DMS 273 (cell line): ENCODE measurements around the gene ABLIM3.

Experiments
- DNase-seq: peaks from one replicate; lab custom pipeline; 2025; ENCODE audit not compliant: unreplicated experiment; lab: John Stamatoyannopoulos, UW

Gene ABLIM3

DNA sequence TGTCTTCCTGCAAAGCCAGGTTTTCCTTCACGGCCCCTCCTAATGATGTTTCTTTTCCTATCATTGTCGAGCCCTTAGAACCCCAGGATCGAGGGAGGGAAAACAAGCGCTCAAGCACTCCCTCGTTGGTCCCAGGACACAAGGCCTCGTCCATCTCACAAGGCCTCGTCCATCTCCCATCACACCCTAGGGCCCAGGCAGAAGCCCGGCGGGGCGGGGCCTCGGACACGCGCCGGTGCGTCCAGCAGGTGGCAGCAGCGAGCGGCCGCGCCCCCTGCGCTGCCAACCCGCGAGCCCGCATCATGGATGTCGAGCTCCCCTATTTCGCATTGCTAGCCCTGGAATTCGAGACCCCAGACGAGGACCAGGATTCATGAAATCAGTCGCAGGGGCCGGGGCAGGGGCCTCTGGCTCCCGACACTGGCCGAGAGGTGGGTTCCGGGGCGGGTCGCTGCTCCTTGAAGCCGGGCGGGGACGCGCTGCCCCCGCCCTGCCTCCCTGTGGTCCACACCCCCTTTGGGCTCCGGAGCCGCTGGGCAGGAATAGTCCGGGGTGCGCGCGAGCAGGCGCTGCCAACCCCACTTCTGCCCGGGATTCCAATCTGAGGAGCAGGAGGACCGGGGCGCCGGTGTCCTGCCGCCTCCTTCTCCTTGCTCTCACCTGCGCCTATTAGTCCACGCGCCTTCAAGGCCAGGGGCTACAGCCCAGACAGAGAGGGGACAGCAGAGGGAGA lies at the start of gene ABLIM3:
ABLIM3 (plus strand) TSS at position 270 of the 733 bp plus-strand sequence. CDS start 603 bp downstream, outside the sequence.
- DNase-seq: peak; percentile 84

DNA sequence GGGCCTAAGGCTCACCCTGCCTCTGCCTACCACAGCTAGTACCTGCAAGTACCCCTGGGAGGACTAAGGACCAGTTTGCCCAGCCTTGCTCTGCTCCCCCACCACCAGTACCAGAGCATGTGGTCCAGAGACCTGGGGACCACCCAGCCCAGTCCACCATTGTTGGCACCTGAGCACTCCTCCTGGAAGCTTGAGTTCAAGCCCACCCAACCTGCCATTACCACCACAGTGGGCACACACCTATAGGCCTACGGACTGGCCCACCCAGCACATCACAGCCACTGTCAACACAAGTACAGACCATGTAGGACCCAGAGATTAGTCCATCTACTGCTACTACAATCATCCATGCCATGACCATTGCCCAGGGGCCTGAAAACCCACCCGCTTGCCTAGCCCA lies 47.7 kb upstream of the ABLIM3 start:
- DNase-seq: no peak

DNA sequence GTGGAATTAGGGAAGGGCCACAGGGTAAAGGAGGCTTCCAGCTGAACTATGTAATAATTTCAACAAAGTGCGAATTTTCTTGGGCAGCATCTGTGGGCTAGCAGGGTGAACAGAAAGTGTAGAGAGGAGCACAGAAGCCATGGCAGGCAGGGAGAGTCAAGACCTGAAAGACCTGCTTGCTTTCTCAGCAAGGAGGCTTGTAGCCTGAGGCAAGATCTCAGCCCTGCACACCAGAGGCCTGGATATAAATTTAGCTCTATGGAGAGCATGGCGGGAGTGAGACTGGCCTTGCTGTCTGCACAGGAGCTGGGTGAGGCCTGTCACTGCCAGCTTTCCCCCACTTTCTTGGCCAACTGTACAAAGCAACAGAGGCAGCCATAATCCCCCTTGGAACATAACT lies 46.3 kb upstream of the ABLIM3 start:
- DNase-seq: no peak

DNA sequence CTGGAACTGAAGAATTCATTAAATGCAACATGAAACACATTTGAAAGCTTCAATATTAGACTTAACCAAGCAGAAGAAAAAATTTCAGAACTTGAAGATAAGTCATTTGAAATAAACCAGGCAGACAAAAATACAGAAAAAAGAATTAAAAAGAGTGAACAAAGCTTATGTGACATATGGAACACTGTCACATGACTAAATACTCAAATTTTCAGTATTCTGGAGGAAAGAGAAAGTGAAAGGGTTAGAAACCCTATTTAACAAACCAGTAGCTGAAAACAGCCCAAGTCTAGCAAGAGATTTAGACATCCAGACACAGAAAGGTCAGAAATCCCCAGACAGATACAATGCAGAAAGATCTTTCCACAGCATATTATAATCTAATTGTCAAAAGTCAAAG lies 41.4 kb upstream of the ABLIM3 start:
- no peak for DNase-seq

DNA sequence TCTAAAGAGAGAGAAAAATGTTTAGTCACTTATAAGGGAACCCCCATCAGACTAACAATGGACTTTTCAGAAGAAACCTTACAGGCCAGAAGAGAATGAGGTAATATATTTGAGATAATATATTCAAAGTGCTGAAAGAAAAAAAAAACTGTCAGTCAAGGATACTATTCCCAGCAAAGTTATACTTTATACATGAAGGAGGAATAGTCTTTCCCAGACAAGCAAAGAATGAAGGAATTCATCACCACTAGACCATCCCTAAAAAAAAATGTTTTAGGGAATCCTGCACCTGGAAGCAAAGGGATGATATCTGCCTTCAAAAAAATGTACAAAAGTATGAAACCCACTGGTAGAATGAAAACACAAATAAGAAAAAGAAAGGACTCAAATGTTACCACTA lies 41.0 kb upstream of the ABLIM3 start:
- no peak for DNase-seq

DNA sequence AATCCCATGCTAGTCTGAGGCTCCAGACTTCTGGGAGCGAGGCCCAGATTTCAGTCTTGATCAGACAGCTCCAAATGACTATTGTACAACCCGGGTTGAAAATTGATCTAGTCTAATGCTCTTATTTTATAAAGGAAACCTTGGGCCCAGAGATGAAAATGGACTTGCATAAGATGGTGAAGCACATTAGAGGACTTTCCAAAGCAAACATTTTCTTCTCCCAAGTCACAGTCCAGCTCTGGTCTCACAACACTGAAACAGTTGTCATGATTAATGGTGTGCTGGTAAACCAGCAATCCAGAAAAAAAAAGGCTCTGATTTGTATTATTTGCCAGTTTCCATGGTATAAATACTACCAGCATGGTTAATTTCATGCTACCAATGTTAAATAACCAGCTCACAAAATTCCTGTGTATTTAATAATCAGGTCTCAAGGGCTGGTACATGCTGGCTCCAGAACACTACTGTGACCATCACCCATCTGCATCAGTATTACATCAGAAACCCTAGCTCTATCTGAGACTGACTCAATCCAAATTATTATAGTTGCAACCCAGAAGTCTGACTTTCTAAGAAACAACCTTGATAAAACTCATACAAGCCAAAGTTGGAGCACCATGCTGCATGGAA lies 32.5 kb upstream of the ABLIM3 start:
- DNase-seq: no peak

DNA sequence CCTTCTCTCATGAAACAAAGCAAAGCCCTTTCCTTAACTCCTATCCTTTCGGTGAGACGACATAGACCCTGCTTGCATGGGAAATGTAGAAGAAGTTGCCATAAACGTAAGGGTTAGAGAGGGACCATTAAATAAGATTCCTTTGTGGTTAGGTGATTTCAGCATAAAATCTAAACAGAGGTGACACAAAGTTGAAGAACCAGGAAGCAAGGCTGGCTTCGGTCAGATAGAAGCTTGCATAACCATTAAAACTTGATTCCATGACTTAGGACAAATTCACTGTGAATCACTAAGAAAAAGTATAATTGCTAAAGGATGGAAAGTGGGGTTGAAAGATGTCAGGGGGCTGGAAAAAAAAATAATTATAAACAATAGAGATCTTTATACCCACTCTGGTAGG lies 30.9 kb upstream of the ABLIM3 start:
- no peak for DNase-seq

DNA sequence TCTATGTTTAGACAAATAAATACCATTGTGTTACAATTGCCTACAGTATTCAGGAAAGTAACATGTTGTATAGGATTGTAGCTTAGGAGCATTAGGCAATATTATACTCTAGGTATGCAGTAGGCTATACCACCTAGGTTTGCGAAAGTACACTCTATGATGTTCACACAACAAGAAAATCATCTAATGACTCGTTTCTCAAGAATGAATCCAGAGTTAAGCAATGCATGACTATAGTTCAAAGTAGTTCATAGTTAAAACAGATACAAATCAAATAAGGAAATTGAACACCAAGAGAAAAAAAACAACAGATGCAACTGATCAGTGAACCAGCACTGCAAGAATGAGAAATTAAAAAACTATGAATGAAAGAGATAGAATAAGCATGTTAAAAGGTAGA lies 27.6 kb upstream of the ABLIM3 start:
- no peak for DNase-seq

DNA sequence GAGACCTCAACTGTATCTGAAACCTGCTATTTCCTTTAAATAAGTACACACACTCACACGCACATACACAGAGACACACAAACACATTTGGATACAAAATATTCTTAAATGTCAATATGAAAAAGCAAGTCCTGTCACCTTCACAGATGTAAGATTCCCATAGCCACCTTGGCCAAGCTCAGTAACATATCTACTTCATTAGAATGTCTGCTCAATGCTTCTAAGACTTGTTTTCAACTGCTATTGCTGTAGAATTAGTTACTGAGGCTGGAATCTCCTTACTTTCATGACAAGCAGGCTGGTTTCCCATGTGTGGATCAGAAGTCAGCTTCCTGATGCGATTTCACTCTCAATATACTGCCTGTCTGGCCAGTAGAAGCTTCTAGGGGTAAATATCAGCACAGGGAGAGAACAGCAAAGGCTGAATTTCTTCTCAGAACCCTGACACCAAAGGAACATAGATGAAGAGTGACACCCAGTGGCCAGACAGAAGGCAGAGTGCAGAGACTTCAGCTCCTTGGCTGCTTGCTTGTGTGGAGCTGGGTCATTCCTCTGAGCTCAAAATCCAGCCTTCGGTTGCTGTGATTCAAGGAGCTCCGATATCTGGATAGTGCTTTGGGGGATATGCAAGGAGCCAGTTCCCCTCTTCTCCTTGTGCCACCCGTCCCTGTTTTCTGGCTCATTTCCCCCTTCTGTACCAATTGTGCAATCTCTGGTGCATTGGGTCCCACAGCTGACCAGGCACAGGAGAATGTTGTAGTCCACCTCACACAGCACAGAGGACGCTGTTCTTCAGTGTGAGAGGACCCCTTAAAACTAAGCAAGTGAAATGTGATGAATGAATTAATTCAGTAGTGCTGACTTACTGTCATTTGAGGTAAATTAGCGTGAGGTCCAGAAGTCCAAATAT lies 26.6 kb upstream of the ABLIM3 start:
- DNase-seq: peak; percentile 80

DNA sequence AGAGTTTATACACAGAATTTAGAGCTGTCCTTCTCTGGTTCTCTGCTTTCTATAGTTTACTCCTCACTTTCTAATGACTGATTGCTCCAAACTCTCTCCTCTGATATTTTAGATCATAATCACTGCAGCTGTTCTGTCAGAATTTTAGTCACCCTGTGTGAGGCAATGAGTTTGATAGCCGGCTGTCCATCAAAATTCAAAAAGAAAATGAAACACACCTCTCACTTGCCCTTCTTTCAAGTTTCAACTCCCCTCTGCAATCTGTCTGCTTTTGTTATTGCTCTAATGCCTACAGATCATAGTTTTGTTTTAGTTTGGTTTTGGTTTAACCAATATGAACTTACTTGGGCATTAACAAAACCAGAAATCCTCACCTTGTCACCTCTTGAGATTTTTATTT lies 23.3 kb upstream of the ABLIM3 start:
- DNase-seq: no peak

DNA sequence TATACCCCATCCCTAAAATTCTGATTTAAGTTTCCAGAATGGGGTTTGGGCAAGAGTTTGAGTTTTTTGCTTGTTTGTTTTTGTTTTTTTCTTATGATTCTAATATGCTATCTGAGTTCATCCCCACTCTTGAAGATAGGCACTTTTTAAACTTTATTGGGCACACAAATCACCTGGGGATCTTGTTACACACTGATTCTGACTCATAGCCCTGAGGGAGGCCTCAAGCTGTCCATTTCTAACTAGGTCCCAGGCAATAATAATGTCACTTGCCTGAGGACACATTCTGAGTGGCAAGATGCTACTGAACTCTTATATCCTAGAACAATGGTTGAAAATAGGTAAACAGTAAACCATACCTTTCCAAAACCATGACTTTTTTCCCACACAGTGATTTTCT lies 22.8 kb upstream of the ABLIM3 start:
- DNase-seq: peak; percentile 15

DNA sequence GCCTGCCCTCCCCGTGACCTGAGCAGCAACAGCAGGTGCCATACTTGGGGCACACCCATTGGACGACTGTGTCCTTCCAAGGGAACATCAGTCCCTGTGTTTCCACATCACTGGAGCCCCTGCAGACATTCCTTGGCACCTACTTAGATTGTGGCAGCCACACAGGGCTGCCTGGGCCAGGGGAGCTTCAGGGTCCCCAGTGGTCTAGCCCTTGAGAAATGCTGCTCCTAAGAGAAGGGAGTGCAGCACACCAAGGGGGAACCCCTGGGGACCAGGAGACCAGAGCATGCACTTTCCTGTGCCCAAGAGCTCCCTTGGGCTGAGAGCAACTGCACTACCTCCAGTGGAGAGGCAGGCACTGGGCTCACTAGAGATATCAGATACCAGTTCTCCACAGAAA lies 20.1 kb upstream of the ABLIM3 start:
- no peak for DNase-seq

DNA sequence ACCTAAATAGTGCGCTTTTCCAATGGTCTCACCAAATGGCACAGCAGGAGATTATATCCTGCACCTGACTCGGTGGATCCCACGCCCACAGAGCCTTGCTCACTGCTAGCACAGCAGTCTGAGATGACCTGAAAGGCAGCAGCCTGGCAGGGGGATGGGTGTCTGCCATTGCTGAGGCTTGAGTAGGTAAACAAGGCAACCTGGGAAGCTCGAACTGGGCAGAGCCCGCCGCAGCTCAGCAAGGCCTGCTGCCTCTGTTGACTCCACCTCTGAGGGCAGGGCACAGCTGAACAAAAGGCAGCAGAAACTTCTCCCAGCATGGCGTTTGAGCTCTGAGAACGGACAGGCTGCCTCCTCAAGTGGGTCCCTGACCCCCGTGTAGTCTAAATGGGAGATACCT lies 18.1 kb upstream of the ABLIM3 start:
- no peak for DNase-seq

DNA sequence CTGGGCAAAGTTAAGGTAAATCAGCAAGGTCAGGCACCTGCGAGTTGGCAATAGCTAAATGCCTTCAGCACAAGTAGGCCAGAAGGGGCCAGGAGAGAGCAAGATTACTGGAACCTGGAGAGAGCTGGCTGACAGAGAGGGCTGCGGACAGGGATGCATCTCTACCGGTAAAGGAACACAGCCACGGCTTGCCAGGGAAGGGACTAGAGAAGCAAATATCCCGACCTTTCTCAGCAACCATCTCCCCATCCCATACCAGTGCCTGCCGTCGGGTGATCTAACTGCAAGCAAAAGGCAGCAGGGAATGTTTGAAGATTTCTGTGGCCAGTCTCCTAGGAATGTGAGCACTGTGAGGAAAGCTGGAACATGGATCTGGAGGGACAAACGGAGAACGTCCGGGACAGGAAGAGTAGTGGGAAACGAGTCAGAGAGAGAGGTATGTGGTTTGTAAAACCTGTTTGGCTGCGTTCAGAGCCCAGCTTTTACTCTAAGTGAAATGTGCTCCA lies 15.9 kb upstream of the ABLIM3 start:
- peak; percentile 43 for DNase-seq

DNA sequence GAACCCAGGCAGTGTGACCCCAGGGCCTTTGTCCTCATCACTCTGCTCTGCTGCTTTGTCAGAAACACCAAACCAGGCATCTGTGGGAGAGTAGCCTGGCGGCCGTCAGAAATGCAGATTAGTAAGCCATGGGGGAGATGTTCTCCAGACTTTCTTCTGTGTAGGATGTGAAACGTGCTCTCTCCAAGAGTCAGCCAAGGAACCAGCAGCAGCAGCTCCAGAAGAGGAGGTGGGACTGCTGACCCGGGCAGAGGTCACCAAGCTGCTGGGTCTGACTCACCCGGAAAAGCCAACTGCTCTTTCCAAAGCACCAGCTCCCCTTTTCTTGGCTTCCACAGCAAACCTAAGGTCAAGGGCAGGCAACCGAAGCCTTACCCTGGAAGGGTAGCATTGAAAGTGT lies 14.4 kb upstream of the ABLIM3 start:
- DNase-seq: no peak

DNA sequence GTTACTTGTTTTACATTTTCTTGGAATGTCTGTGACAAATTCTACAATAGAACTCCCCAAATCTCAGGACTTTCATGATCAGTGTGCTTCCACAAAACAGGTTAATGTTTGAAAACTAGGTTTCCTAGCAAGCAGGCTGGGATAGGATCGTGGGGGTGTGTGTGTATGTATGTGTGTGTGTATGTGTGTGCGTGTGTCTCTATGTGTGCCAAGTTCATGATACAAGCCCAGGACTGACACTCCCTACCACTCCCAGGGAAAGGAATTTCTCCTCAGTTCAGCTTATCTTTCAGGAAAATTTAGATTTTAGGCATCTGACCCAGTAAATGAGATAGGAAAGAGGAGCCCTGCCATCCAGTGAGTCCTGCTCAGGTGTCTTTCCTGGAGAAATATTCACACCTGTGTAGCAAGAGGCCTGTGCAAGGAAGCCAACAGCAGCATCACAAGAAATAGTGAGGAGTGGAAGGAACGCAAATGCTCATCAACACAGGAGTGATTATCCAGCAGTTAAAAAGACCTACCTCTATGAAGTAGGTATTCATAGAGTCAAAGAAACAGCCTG lies 13.8 kb upstream of the ABLIM3 start:
- DNase-seq: no peak

DNA sequence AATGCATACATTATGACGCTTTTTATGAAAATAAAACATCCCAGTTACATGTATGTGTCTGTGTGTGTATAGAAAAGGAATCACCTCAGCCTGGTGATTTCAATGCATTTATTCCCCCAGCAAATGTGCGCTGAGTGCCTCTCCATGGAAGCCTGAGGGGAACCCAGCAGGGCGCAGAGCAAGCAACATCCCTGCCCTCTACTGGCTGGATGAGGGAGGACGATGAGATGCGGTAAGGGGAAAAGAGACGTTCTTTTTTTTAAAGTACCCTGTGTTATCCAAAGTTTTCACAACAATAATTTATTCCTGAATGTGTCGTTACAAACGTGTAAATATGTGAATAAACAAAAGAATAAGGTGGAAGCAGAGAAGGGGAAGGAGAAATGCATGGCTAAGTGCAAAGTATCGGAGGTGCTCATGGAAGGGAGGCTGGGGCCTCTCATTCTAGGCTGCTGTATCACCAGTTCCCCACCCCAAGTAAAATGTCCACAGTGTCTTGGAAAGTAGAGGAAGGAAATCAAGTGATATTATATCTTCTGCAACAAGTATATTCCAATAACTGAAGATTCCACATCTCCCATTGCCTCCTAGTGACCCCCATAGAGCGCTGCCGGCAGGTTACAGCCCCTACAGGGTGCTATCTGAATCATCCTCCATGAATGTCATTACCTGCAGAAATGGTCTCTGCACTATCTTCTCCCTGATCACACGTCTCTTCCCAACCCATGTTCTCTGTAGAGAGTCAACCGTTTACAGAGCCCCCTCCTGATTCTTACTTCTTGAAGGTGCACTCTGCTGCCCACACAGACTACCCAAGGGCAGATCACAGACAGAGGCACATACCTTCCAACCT lies 13.0 kb upstream of the ABLIM3 start:
- peak; percentile 65 for DNase-seq

DNA sequence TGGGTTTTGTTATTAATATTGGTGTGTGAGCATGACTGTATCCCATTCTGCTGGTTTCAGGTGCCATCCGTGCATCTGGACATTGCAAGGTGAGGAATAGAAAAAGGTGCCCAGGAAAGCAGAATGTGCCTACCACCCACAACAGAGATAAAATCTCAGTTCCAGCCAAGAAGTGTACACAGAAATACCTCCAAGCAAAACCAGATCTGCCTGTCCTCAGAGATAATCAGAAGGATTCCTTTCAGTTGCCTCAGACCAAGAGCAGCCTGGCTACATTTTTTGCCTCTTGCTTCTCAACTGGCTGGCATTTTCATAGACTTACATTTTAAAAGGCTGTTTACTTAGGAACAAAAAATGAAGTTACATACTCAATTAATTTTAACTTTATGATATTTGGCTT lies 12.1 kb upstream of the ABLIM3 start:
- DNase-seq: no peak

DNA sequence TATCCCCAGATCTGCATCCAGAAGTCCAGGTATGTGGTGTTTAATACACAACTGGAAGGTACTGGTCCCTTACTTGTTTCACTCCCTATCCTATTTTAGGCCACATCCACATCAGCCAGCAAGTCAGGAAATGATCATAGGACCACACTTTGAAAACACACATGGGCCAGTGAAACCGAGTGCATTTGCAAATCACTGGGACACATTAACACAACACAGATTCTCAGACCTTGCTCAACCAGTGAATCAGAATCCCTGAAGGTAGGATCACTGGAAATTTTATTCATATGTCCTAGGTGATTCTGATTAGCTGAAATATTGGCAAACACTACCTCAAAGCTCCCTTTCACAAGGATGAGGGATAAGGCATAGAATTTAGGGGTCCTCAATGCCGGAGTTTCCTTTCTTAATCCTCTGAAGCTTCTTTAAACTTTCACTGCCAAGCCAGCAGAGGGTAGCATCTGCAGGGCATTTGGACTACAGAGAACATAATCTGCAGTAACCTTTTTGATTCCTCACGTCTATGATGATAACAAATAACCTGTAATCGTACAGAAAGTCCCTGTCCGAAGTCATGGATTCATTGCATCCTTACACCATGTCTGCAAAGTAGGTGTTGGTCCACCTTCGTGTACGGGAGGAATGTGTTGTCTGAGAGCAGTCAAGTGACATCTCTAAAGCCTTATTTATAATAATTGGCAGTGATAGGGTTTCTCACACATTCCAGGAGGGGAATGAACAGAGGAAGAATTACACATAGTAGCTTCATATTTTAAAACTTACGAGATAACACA lies 11.0 kb upstream of the ABLIM3 start:
- DNase-seq: peak; percentile 58

DNA sequence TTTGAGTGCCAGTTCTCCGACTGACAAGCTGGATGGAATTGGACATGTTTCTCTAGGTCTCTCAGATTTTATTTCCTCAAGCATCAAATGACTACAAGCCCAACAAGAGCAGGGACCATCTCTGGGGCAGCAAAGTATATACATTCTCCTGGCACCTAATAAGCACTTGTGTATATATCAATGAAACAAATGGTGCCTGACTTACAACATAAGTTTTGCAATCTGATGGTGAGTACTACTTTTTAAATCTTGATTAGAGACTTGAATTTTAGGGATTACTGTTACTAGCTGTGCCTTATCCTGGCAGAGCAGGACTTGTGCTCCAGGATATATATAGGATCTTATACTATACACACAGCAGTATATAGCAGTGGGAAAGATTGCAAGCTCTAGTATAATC lies 8.8 kb upstream of the ABLIM3 start:
- DNase-seq: no peak
